Subcutaneous adipose tissue (tissue), 4 donors: Measurements from ENCODE around the gene XAF1. TPM values are rescaled to one million over a fixed set of nuclear protein-coding genes. Genes with fewer than 3 reads are reported as not detected.

ENCODE experiments used
- total RNA-seq, 4 donors: library from RNA; depleted of rRNA; stranded (reverse); fragments of >200 nt; gene quantifications; one replicate each; pipeline ENCODE4 v1.1.0, GENCODE V29; 2016
- TF ChIP-seq, protein P1 (sequence below): fragments of 450-650 bp; IDR thresholded peaks from one replicate; pipeline ENCODE4 v1.5.1; 2016; ENCODE audit warnings: low read depth, mild to moderate bottlenecking, control low read depth, antibody characterized with exemption, moderate library complexity

XAF1 gene
- total RNA-seq, 4 donors from 2014 or later = 29.5 to 128 (median 34.2) TPM

DNA sequence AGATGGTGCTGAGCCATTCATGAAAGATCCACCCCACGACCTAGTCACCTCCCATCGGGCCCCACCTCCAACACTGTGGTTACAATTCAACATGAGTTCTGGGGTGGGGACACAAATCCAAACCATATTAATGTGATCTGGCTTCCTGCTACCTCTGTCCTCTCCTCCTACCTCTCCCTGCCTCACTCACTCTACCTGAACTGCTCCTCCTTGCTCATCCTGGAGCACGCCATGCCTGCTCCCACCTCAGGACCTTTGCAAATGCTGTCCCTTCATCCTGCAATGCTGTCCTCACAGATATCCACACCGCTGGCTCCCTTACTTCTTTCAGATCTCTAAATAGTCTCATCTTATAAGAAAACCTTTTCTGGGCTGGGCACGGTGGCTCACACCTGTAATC, 31.8 kb upstream of the XAF1 start:
- TF ChIP-seq, protein P1, sequence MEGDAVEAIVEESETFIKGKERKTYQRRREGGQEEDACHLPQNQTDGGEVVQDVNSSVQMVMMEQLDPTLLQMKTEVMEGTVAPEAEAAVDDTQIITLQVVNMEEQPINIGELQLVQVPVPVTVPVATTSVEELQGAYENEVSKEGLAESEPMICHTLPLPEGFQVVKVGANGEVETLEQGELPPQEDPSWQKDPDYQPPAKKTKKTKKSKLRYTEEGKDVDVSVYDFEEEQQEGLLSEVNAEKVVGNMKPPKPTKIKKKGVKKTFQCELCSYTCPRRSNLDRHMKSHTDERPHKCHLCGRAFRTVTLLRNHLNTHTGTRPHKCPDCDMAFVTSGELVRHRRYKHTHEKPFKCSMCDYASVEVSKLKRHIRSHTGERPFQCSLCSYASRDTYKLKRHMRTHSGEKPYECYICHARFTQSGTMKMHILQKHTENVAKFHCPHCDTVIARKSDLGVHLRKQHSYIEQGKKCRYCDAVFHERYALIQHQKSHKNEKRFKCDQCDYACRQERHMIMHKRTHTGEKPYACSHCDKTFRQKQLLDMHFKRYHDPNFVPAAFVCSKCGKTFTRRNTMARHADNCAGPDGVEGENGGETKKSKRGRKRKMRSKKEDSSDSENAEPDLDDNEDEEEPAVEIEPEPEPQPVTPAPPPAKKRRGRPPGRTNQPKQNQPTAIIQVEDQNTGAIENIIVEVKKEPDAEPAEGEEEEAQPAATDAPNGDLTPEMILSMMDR = no peak

DNA sequence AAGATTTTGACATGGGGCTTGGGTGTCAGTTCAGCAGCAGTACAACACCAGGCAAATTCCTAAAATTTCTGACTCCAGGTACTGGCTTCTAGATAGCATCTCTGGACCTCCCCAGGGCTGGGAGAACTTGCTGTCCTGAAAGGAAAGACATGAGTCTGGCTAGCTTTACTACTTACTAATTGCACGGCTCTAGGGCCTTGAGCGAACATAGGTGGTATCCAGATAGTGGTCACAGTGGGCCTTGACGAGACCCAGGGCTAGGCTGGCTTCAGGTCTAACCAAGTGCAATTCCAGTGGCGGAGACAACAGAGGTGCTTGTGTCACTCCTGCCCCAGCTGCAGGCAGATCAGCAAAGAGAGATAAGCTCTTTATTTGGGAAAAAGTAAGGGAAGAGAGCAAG, 26.3 kb upstream of the XAF1 start:
- TF ChIP-seq, protein P1 = no peak

DNA sequence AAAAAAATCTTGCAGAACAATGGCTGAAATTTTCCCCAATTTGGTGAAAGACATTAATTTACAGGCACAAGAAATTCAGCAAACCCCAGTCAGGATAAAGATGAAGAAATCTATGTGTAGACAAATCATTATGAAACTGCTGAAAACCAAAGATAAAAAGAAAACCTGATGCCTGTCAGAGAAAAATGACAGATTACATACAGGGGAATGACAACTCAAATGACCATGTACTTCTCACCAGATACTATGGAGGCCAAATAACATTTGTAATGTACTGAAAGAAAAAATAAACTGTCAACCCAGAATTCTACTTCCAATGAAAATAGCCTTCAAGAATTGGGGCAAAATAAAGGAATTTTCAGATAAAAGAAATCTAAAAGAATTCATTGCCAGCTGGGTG, 7.2 kb upstream of the XAF1 start:
- TF ChIP-seq, protein P1 = no peak

DNA sequence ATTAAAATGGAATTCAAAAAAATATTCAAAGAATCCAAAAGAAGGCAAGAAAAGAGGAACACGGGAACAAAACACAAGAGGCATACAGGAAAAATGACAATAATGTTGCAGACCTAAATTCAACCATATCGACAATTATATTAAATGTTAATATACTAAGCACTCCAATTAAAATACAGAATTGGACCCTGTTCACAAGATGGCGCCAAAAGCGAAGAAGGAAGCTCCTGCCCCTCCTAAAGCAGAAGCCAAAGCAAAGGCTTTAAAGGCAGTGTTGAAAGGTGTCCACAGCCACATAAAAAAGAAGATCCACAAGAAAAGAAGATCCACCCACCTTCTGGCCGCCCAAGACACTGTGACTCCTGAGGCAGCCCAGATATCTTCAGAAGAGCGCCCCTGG, 6.3 kb upstream of the XAF1 start:
- TF ChIP-seq, protein P1 = no peak

DNA sequence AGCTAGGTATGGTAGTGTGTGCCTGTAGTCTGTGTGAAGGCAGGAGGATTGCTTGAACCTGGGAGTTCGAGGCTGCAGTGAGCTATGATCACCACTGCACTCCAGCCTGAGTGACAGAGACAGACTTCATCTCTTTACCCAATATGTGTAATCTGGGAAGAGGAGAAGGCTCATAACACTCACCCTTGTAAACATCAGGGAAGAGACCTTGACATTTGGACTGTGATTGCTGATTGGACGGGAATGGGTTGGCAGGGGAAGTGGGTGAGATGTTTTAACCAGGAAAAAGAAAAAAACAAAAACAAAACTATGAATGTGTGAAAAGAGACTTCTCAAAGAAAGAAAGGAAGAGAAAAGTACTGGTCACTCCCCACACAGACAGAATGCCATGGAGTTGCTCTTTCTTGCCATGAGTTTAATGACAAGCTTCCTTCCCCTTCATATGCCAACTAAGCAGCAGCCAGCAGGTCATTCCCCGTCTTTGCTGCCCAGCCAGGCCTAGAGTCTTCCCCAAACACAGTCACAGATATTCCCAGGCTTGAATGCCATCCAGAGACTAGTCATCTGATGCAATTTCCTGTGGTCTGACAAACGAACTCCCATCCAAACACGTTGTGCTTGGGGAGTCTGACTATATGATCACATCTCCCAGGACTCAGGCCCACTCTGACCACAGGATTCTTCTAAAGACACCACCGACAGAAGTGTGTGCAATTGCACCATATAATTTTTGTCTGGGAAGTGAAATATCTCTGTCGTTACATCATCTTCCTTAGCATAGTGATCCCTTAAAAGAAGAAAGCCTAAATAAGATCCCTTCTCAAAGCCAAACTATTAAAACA, 3.6 kb upstream of the XAF1 start:
- TF ChIP-seq, protein P1 = no peak

DNA sequence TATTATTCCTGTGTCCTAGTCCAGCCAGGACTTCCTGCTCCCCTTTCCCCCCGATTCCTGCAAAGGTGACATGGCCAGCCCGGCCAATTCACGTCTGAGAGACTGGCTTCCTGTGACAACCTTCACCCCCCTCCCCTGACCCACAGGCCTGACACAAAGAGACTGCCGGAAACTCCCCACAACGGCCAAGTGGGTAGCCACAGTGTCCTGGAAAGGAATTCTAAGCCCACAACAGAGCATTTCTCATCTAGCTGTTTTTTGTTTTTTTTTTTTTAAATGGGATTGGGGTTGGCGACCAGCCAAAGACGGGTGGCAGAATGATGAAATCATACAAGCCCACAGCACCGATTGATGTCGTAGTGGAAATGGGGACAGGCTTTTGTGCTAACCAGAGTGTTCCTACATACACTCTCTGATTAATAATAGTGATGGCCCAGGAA, 2.8 kb upstream of the XAF1 start:
- TF ChIP-seq, protein P1 = no peak

DNA sequence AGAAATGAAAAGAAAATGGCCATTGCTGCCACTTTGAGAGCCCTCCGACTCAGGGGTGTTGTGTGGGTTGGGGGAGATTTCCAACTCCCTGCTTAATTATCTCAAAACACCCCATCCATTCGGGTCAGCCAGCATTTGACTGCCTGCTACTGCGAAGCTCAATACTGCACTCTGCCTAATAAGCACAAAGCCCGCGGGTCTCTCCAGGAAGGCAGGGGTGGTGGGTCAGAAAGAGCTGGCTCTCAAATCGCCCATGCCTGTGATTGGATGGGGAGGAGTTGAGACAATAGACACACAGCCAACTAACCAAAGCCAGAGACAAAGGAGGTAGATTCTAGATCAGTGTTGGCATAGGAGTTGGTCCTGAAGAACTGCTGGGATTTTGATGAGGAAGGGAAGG, 2.3 kb upstream of the XAF1 start:
- TF ChIP-seq, protein P1 = no peak
